Mesendoderm (in vitro differentiated cells): Measurements from ENCODE around the gene HIBADH.

Source experiments
- DNase-seq: peaks from one replicate; pipeline ENCODE4 v3.0.0; 2013
- H2AK5ac ChIP-seq: 2 replicates; pipeline ENCODE4 v1.6.1; 2013; ENCODE audit warnings: low read length, inconsistent platforms
- H2BK120ac ChIP-seq: 2 replicates; pipeline ENCODE4 v1.6.1; 2013; ENCODE audit warnings: low read depth, mild to moderate bottlenecking, low read length, moderate library complexity, mixed read lengths
- H2BK15ac ChIP-seq: replicated peaks from 2 replicates; pipeline ENCODE4 v1.6.1; 2013; ENCODE audit warnings: low read depth, mild to moderate bottlenecking, moderate library complexity
- H2BK5ac ChIP-seq: 2 replicates; pipeline ENCODE4 v1.6.1; 2013; ENCODE audit warnings: low read length, inconsistent platforms
- H3K18ac ChIP-seq: 2 replicates; pipeline ENCODE4 v1.6.1; 2013; ENCODE audit warnings: mild to moderate bottlenecking, low read length, mixed read lengths
- H3K23ac ChIP-seq: one replicate; pipeline ENCODE4 v1.6.1; 2013; ENCODE audit warnings: low read length
- H3K27ac ChIP-seq: 2 replicates; pipeline ENCODE4 v1.5.1; 2013; ENCODE audit warnings: low read depth, mild to moderate bottlenecking, inconsistent platforms, low read length, moderate library complexity
- H3K27me3 ChIP-seq: 2 replicates; pipeline ENCODE4 v1.6.1; 2013; ENCODE audit warnings: low read length, control low read depth, mild to moderate bottlenecking, inconsistent platforms; ENCODE audit not compliant: insufficient read depth, poor library complexity
- H3K36me3 ChIP-seq: 2 replicates; pipeline ENCODE4 v1.6.1; 2013; ENCODE audit warnings: low read length, inconsistent platforms; ENCODE audit not compliant: control insufficient read depth, insufficient read depth
- H3K4ac ChIP-seq: one replicate; pipeline ENCODE4 v1.6.1; 2013; ENCODE audit warnings: low read depth, mild to moderate bottlenecking, low read length, moderate library complexity
- H3K4me1 ChIP-seq: 2 replicates; pipeline ENCODE4 v1.6.1; 2013; ENCODE audit warnings: low read depth, low read length, inconsistent platforms; ENCODE audit not compliant: control insufficient read depth
- H3K4me2 ChIP-seq: 2 replicates; pipeline ENCODE4 v1.6.1; 2013; ENCODE audit warnings: low read length
- H3K4me3 ChIP-seq: 2 replicates; pipeline ENCODE4 v1.5.1; 2013; ENCODE audit warnings: mild to moderate bottlenecking, low read length
- H3K56ac ChIP-seq: one replicate; pipeline ENCODE4 v1.6.1; 2013; ENCODE audit warnings: low read length
- H3K79me1 ChIP-seq: 2 replicates; pipeline ENCODE4 v1.6.1; 2013; ENCODE audit warnings: low read length, inconsistent platforms
- H3K79me2 ChIP-seq: 2 replicates; pipeline ENCODE4 v1.6.1; 2013; ENCODE audit warnings: mild to moderate bottlenecking, low read length; ENCODE audit not compliant: control insufficient read depth, insufficient read depth
- H3K9ac ChIP-seq: 2 replicates; pipeline ENCODE4 v1.6.1; 2013; ENCODE audit warnings: low read length, inconsistent platforms
- H4K5ac ChIP-seq: one replicate; pipeline ENCODE4 v1.6.1; 2013; ENCODE audit warnings: low read length
- H4K8ac ChIP-seq: one replicate; pipeline ENCODE4 v1.6.1; 2013; ENCODE audit warnings: low read depth, mild to moderate bottlenecking, control low read depth, low read length, moderate library complexity
- WGBS: extraction: QIAGEN DNeasy Blood & Tissue Kit; methylation state at CpG from one replicate; pipeline ENCODE4 v1.1.7; 2013; ENCODE audit warnings: low lambda C conversion rate, missing lambda C conversion rate; ENCODE audit not compliant: insufficient coverage; ENCODE audit errors: extremely low coverage; 5-methylcytosine and 5-hydroxymethylcytosine counted together

The HIBADH gene

GRCh38 chr7:27551803-27552400, 110.8 kb downstream of the HIBADH start:
- Histone ChIP-seq H3K79me1 (no peaks in the 10 kb centered on the region), H3K4me2 (no peak overlapping the region), H3K23ac (no peak overlapping the region), H4K8ac (no peak overlapping the region), H3K56ac (no peak overlapping the region), H2AK5ac (no peak overlapping the region), H3K36me3 (no peaks in the 10 kb centered on the region), H2BK120ac (no peak overlapping the region), H3K4ac (no peak overlapping the region), H3K79me2 (no peaks in the 10 kb centered on the region), H3K9ac (no peak overlapping the region), H4K5ac (no peak overlapping the region), H2BK15ac (no peak overlapping the region), H2BK5ac (no peak overlapping the region), H3K18ac (no peak overlapping the region), H3K4me3 (no peak overlapping the region), H3K27me3 (no peaks in the 10 kb centered on the region), H3K27ac (no peak overlapping the region), H3K4me1 (no peaks in the 10 kb centered on the region)
- no CpG with 5 or more reads among the region's 8 CpGs for WGBS
- DNase-seq, result no peak

- WGBS, result no CpG with 5 or more reads among the region's 2 CpGs
- Histone ChIP-seq H3K4ac (no peak overlapping the region), H3K36me3 (no peaks in the 10 kb centered on the region), H2BK120ac (no peak overlapping the region), H3K27ac (no peak overlapping the region), H3K18ac (no peak overlapping the region), H2BK5ac (no peak overlapping the region), H3K23ac (no peak overlapping the region), H3K4me1 (no peaks in the 10 kb centered on the region), H3K79me2 (no peaks in the 10 kb centered on the region), H4K5ac (no peak overlapping the region), H2BK15ac (no peak overlapping the region), H3K56ac (no peak overlapping the region), H3K79me1 (no peaks in the 10 kb centered on the region), H2AK5ac (no peak overlapping the region), H3K4me2 (no peak overlapping the region), H4K8ac (no peak overlapping the region), H3K27me3 (no peaks in the 10 kb centered on the region), H3K9ac (no peak overlapping the region), H3K4me3 (no peak overlapping the region)
- DNase-seq, result no peak
Measured at GRCh38 chr7:27549606-27550005, 113.1 kb downstream of the HIBADH start.

- Histone ChIP-seq H2BK15ac (no peak overlapping the region), H3K56ac (no peak overlapping the region), H4K5ac (no peak overlapping the region), H3K18ac (no peak overlapping the region), H4K8ac (no peak overlapping the region), H3K27me3 (no peaks in the 10 kb centered on the region), H3K4me1 (no peaks in the 10 kb centered on the region), H2AK5ac (no peak overlapping the region), H3K23ac (no peak overlapping the region), H2BK120ac (no peak overlapping the region), H3K4me3 (no peak overlapping the region), H3K27ac (no peak overlapping the region), H3K4me2 (no peak overlapping the region), H3K79me2 (no peaks in the 10 kb centered on the region), H3K9ac (no peak overlapping the region), H3K36me3 (no peaks in the 10 kb centered on the region), H3K79me1 (no peaks in the 10 kb centered on the region), H3K4ac (no peak overlapping the region), H2BK5ac (no peak overlapping the region)
- no CpG with 5 or more reads among the region's 1 CpG for WGBS
- DNase-seq, result no peak
Measured at GRCh38 chr7:27548304-27548703, 114.4 kb downstream of the HIBADH start.

GRCh38 chr7:27547401-27547800, 115.3 kb downstream of the HIBADH start:
- Histone ChIP-seq H3K4me3 (no peak overlapping the region), H3K27me3 (no peaks in the 10 kb centered on the region), H3K4me2 (no peak overlapping the region), H2BK5ac (no peak overlapping the region), H2BK120ac (no peak overlapping the region), H2AK5ac (no peak overlapping the region), H3K79me1 (no peaks in the 10 kb centered on the region), H3K79me2 (no peaks in the 10 kb centered on the region), H3K4ac (no peak overlapping the region), H2BK15ac (no peak overlapping the region), H3K4me1 (no peaks in the 10 kb centered on the region), H3K9ac (no peak overlapping the region), H3K36me3 (no peaks in the 10 kb centered on the region), H3K56ac (no peak overlapping the region), H3K23ac (no peak overlapping the region), H3K27ac (no peak overlapping the region), H3K18ac (no peak overlapping the region), H4K5ac (no peak overlapping the region), H4K8ac (no peak overlapping the region)
- DNase-seq, result peak; percentile 72
- WGBS, result no CpG with 5 or more reads among the region's 1 CpG

- H3K79me2 ChIP-seq, result no peaks in the 10 kb centered on the region
- H2AK5ac ChIP-seq, result no peak overlapping the region
- H3K27me3 ChIP-seq, result no peaks in the 10 kb centered on the region
- H2BK5ac ChIP-seq, result no peak overlapping the region
- no peak overlapping the region for H2BK120ac ChIP-seq
- no peak overlapping the region for H3K27ac ChIP-seq
- H3K36me3 ChIP-seq, result no peaks in the 10 kb centered on the region
- no peak overlapping the region for H4K8ac ChIP-seq
- no CpG with 5 or more reads among the region's 1 CpG for WGBS
- no peak overlapping the region for H3K4me2 ChIP-seq
- H2BK15ac ChIP-seq, result no peak overlapping the region
- no peaks in the 10 kb centered on the region for H3K4me1 ChIP-seq
- no peak for DNase-seq
- H3K4me3 ChIP-seq, result no peak overlapping the region
- H3K4ac ChIP-seq, result no peak overlapping the region
- H4K5ac ChIP-seq, result no peak overlapping the region
- no peak overlapping the region for H3K9ac ChIP-seq
- H3K79me1 ChIP-seq, result no peaks in the 10 kb centered on the region
- no peak overlapping the region for H3K23ac ChIP-seq
- no peak overlapping the region for H3K56ac ChIP-seq
- no peak overlapping the region for H3K18ac ChIP-seq
Measured at GRCh38 chr7:27546610-27547009, 116.1 kb downstream of the HIBADH start.

- Histone ChIP-seq H3K79me1 (no peaks in the 10 kb centered on the region), H3K4me1 (no peaks in the 10 kb centered on the region), H2BK15ac (no peak overlapping the region), H4K5ac (no peak overlapping the region), H3K56ac (no peak overlapping the region), H3K9ac (no peak overlapping the region), H3K79me2 (no peaks in the 10 kb centered on the region), H4K8ac (no peak overlapping the region), H3K23ac (no peak overlapping the region), H3K4me2 (no peak overlapping the region), H3K36me3 (no peaks in the 10 kb centered on the region), H3K4me3 (no peak overlapping the region), H3K4ac (no peak overlapping the region), H3K27ac (no peak overlapping the region), H3K27me3 (no peaks in the 10 kb centered on the region), H3K18ac (no peak overlapping the region), H2BK5ac (no peak overlapping the region), H2AK5ac (no peak overlapping the region), H2BK120ac (no peak overlapping the region)
- WGBS, result no CpG with 5 or more reads among the region's 4 CpGs
- DNase-seq, result no peak
Measured at GRCh38 chr7:27535795-27536194, 126.9 kb downstream of the HIBADH start.
